ENCODE data around the gene EFNA5. TPM values are rescaled to one million over a fixed set of nuclear protein-coding genes. Genes with fewer than 3 reads are reported as not detected.

EFNA5 gene
- polyA plus RNA-seq, 1 of the 3 experiments (the other 2 are of a cell fraction), result 0.81 TPM

DNA sequence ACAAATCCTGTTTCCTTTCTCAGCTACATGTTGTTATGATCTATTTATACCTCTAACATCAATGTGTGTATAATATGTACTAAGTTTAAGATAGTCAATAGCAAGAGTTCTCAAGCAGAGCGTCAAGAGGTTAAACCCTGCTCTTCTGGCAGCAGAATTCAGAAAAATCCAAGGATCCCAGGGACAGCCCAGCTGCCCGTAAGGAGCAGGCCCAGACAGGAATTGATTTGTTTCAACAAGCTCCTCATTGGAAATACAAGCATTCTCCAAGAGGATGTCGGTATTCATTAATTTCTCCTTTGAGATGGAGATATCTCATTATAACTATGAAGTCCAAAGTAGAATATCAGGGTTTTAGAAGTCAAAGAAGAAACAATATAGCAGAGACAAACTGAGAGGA, 14.9 kb downstream of the EFNA5 start (continued):
- TF ChIP-seq, protein P1, sequence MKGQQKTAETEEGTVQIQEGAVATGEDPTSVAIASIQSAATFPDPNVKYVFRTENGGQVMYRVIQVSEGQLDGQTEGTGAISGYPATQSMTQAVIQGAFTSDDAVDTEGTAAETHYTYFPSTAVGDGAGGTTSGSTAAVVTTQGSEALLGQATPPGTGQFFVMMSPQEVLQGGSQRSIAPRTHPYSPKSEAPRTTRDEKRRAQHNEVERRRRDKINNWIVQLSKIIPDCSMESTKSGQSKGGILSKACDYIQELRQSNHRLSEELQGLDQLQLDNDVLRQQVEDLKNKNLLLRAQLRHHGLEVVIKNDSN (IDR thresholded peaks at IDR 0.05; ENCODE audit: borderline replicate concordance, low read depth), result no peak
- no peak for TF ChIP-seq POLR2AphosphoS5 (IDR thresholded peaks at IDR 0.05; ENCODE audit: low read depth, low read length)
- TF ChIP-seq TAF1 (IDR thresholded peaks at IDR 0.05; ENCODE audit: borderline replicate concordance, low read depth, low read length), result no peak
- TF ChIP-seq NFIC (IDR thresholded peaks at IDR 0.05; ENCODE audit: borderline replicate concordance), result no peak
- TF ChIP-seq, protein P2, sequence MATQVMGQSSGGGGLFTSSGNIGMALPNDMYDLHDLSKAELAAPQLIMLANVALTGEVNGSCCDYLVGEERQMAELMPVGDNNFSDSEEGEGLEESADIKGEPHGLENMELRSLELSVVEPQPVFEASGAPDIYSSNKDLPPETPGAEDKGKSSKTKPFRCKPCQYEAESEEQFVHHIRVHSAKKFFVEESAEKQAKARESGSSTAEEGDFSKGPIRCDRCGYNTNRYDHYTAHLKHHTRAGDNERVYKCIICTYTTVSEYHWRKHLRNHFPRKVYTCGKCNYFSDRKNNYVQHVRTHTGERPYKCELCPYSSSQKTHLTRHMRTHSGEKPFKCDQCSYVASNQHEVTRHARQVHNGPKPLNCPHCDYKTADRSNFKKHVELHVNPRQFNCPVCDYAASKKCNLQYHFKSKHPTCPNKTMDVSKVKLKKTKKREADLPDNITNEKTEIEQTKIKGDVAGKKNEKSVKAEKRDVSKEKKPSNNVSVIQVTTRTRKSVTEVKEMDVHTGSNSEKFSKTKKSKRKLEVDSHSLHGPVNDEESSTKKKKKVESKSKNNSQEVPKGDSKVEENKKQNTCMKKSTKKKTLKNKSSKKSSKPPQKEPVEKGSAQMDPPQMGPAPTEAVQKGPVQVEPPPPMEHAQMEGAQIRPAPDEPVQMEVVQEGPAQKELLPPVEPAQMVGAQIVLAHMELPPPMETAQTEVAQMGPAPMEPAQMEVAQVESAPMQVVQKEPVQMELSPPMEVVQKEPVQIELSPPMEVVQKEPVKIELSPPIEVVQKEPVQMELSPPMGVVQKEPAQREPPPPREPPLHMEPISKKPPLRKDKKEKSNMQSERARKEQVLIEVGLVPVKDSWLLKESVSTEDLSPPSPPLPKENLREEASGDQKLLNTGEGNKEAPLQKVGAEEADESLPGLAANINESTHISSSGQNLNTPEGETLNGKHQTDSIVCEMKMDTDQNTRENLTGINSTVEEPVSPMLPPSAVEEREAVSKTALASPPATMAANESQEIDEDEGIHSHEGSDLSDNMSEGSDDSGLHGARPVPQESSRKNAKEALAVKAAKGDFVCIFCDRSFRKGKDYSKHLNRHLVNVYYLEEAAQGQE (IDR thresholded peaks at IDR 0.05; ENCODE audit: low read depth, low read length), result no peak
- TF ChIP-seq GABPA (IDR thresholded peaks at IDR 0.05; ENCODE audit: low read depth), result no peak
- TF ChIP-seq RCOR1 (IDR thresholded peaks at IDR 0.05; ENCODE audit: low read length), result no peak
- no peak for TF ChIP-seq YY1 (IDR thresholded peaks at IDR 0.05; ENCODE audit: low read depth)

DNA sequence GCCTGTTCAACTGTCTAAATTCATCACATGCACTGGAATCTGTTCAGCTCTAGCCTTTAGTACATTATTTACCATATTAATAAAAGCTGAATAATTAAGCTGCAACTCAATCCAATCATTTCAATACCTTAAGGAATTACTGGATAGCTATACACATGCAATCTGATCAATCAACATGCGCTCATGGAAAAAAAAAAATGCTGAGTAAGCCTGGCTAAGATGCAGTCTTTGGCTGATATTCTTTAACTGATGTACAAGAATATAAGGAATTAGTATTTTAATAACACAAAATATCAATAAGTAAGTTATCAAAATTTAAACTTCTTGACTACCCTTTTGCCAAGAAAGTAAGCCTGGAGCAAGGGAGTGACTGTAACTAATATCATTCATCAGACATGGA, 15.9 kb downstream of the EFNA5 start:
- Histone ChIP-seq H3K27me3 (ENCODE audit: insufficient read depth) (no peaks in the 10 kb centered on the region), H3K9ac (no peak overlapping the region), H3K4me2 (no peak overlapping the region), H3K9me3 (no peaks in the 10 kb centered on the region), H3K79me2 (ENCODE audit: insufficient read depth) (no peaks in the 10 kb centered on the region), H3K36me3 (replicated peaks in 1 of 2; ENCODE audit: control insufficient read depth in 1 of 2, insufficient read depth in 2 of 2, low read length in 1 of 2) (no peaks in the 10 kb centered on the region), H4K20me1 (ENCODE audit: insufficient read depth) (no peaks in the 10 kb centered on the region), H3K4me1 (ENCODE audit: control insufficient read depth in 1 of 2, insufficient read depth in 2 of 2, low read depth in 1 of 2, low read length in 1 of 2) (peaks cover 0 to 4% of the 10 kb centered on the region in 2 experiments; a peak in 2 of 4 replicates), H3K27ac (ENCODE audit: low read depth in 2 of 2, low read length in 1 of 2) (no peak overlapping the region), H3F3A (replicated peaks; ENCODE audit: insufficient read depth) (no peaks in the 10 kb centered on the region), H3K9me2 (no peaks in the 10 kb centered on the region), H2AFZ (ENCODE audit: low read depth) (no peak overlapping the region), H3K4me3 (ENCODE audit: low read depth in 2 of 2, low read length in 1 of 2) (no peak overlapping the region)
- CTCF ChIA-PET, result interaction anchor here (1.1 to 1.3 kb wide), 2 partner anchors 10 to 606 kb away, joined by 3 to 4 read pairs; no protein-coding TSS in a partner anchor
- 96% methylated on average over 1 of the region's 1 CpG for WGBS (ENCODE audit: low lambda C conversion rate)
- DNase-seq, result no peak
- POLR2A ChIA-PET, result no interaction called here
- TF ChIP-seq FOXJ3 (CRISPR knock-in tag; IDR thresholded peaks at IDR 0.05), result no peak

DNA sequence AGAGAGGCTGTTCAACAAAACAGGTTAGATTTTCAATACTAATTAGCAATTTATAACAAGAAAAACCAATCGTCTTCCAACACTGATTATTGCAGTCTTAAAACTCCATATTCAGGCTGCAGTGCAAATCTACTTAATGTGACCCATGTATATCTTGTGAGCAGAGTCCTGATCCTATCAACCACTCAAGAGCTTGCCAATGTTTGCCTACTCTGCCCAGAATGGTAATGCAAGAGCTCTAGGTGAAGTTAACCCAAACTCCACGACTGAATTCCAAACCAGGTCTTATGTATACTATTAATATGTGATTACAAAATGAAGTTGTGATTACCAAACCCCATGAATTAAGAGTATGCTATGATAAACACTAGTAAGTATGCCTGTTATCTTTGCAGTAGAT, 17.1 kb downstream of the EFNA5 start:
- Histone ChIP-seq H4K20me1 (ENCODE audit: insufficient read depth) (no peaks in the 10 kb centered on the region), H3K79me2 (ENCODE audit: insufficient read depth) (no peaks in the 10 kb centered on the region), H3K27me3 (ENCODE audit: insufficient read depth) (no peaks in the 10 kb centered on the region), H3K4me1 (ENCODE audit: control insufficient read depth in 1 of 2, insufficient read depth in 2 of 2, low read depth in 1 of 2, low read length in 1 of 2) (peaks cover 0 to 4% of the 10 kb centered on the region in 2 experiments; a peak in 2 of 4 replicates), H3K4me3 (ENCODE audit: low read depth in 2 of 2, low read length in 1 of 2) (no peak overlapping the region), H3K9me2 (no peaks in the 10 kb centered on the region), H3K27ac (ENCODE audit: low read depth in 2 of 2, low read length in 1 of 2) (no peak overlapping the region), H3K9me3 (no peaks in the 10 kb centered on the region), H2AFZ (ENCODE audit: low read depth) (no peak overlapping the region), H3K4me2 (no peak overlapping the region), H3K36me3 (replicated peaks in 1 of 2; ENCODE audit: control insufficient read depth in 1 of 2, insufficient read depth in 2 of 2, low read length in 1 of 2) (no peaks in the 10 kb centered on the region), H3F3A (replicated peaks; ENCODE audit: insufficient read depth) (no peaks in the 10 kb centered on the region), H3K9ac (no peak overlapping the region)
- DNase-seq, result no peak
- 82% methylated on average over 2 of the region's 2 CpGs for WGBS (ENCODE audit: low lambda C conversion rate)
- CTCF ChIA-PET, result interaction anchor here (1.0 to 1.2 kb wide), 2 partner anchors 10 to 16 kb away, joined by 3 to 4 read pairs; no protein-coding TSS in a partner anchor
- POLR2A ChIA-PET, result no interaction called here
- TF ChIP-seq FOXM1 (IDR thresholded peaks at IDR 0.05; ENCODE audit: low read depth) (no peak), EZH2phosphoT487 (IDR thresholded peaks at IDR 0.05; ENCODE audit: borderline replicate concordance, low read depth) (no peak), FOXJ3 (CRISPR knock-in tag; IDR thresholded peaks at IDR 0.05) (no peak), GATA2 (CRISPR knock-in tag; IDR thresholded peaks at IDR 0.05) (no peak)

All from SK-N-SH (cell line).